Smooth muscle cell (in vitro differentiated cells): ENCODE measurements around the gene PLPP6. TPM values are rescaled to one million over a fixed set of nuclear protein-coding genes. Genes with fewer than 3 reads are reported as not detected.

Experiments used
- DNase-seq: peaks from one replicate; lab custom pipeline; 2025; ENCODE audit not compliant: unreplicated experiment; lab: John Stamatoyannopoulos, UW
- H2AFZ ChIP-seq: fragments of 200-600 bp; sonication (generic); 2 replicates; pipeline ENCODE4 v1.6.0; 2016; ENCODE audit warnings: antibody characterized with exemption, low read depth, mild to moderate bottlenecking
- H3F3A ChIP-seq: fragments of 200-600 bp; sonication (generic); 2 replicates; pipeline ENCODE4 v1.6.0; 2017; ENCODE audit warnings: antibody characterized with exemption, low read depth
- H3K27ac ChIP-seq: fragments of 200-600 bp; sonication (generic); 2 replicates; pipeline ENCODE4 v1.5.1; 2016; ENCODE audit warnings: low read depth, mild to moderate bottlenecking
- H3K27me3 ChIP-seq: fragments of 200-600 bp; sonication (generic); 2 replicates; pipeline ENCODE4 v1.6.1; 2016; ENCODE audit warnings: low read depth, mild to moderate bottlenecking
- H3K36me3 ChIP-seq: fragments of 200-600 bp; sonication (generic); 2 replicates; pipeline ENCODE4 v1.5.1; 2016; ENCODE audit warnings: low read depth
- H3K4me1 ChIP-seq: fragments of 200-600 bp; sonication (generic); 2 replicates; pipeline ENCODE4 v1.5.1; 2016; ENCODE audit warnings: low read depth
- H3K4me2 ChIP-seq: fragments of 200-600 bp; sonication (generic); 2 replicates; pipeline ENCODE4 v1.6.0; 2016; ENCODE audit warnings: mild to moderate bottlenecking
- H3K4me3 ChIP-seq: fragments of 200-600 bp; sonication (generic); 2 replicates; pipeline ENCODE4 v1.5.1; 2016; ENCODE audit warnings: mild to moderate bottlenecking
- H3K79me2 ChIP-seq: fragments of 200-600 bp; sonication (generic); 2 replicates; pipeline ENCODE4 v1.6.0; 2016; ENCODE audit warnings: low read depth, mild to moderate bottlenecking
- H3K9ac ChIP-seq: fragments of 200-600 bp; sonication (generic); 2 replicates; pipeline ENCODE4 v1.6.0; 2016; ENCODE audit warnings: low read depth
- H3K9me3 ChIP-seq: fragments of 200-600 bp; sonication (generic); replicated peaks from 2 replicates; pipeline ENCODE4 v1.5.1; 2016; ENCODE audit warnings: low read depth
- H4K20me1 ChIP-seq: fragments of 200-600 bp; sonication (generic); 2 replicates; pipeline ENCODE4 v1.6.0; 2016; ENCODE audit warnings: low read depth
- CTCF ChIP-seq: fragments of 200-600 bp; sonication (generic); IDR thresholded peaks from 2 replicates; pipeline ENCODE4 v1.5.1; 2017; ENCODE audit warnings: borderline replicate concordance, mild to moderate bottlenecking, antibody characterized with exemption; ENCODE audit not compliant: insufficient read depth, poor library complexity, severe bottlenecking
- WGBS: methylation state at CpG from one replicate; pipeline ENCODE4 v1.1.7; 2016; ENCODE audit warnings: low lambda C conversion rate; 5-methylcytosine and 5-hydroxymethylcytosine counted together
- polyA plus RNA-seq: library from polyadenylated mRNA; unstranded; fragments of >200 nt; fragmentation: Nextera tagmentation; extraction: Ambion mirVana; gene quantifications from 2 replicates; pipeline ENCODE4 v1.2.1, GENCODE V29; 2016
- total RNA-seq: library from RNA; depleted of rRNA; stranded (reverse); fragments of >200 nt; gene quantifications from 2 replicates; pipeline ENCODE4 v1.2.3, GENCODE V29; 2014

PLPP6 gene
- total and polyA plus RNA-seq, 2 experiments from 2014 or later: 2.6 to 6.2 TPM

- no peaks in the 10 kb centered on the region for H3K79me2 ChIP-seq
- H3K4me1 ChIP-seq: no peaks in the 10 kb centered on the region
- no peak for DNase-seq
- H3K27ac ChIP-seq: no peak overlapping the region
- H3K4me2 ChIP-seq: no peak overlapping the region
- no peaks in the 10 kb centered on the region for H3K27me3 ChIP-seq
- no peaks in the 10 kb centered on the region for H4K20me1 ChIP-seq
- no peaks in the 10 kb centered on the region for H3F3A ChIP-seq
- no peak for TF ChIP-seq CTCF
- no peaks in the 10 kb centered on the region for H3K9me3 ChIP-seq
- H3K36me3 ChIP-seq: no peaks in the 10 kb centered on the region
- no peak overlapping the region for H2AFZ ChIP-seq
- H3K4me3 ChIP-seq: no peak overlapping the region
- H3K9ac ChIP-seq: no peak overlapping the region
- 45% methylated on average over 2 of the region's 2 CpGs for WGBS
Measured at GRCh38 chr9:4639420-4639819, 22.7 kb upstream of the PLPP6 start.

GRCh38 chr9:4640027-4640426 is 22.1 kb upstream of the PLPP6 start:
- H2AFZ ChIP-seq: no peak overlapping the region
- H3F3A ChIP-seq: no peaks in the 10 kb centered on the region
- H3K4me2 ChIP-seq: no peak overlapping the region
- TF ChIP-seq CTCF: peak; percentile 52
- no peak for DNase-seq
- no peaks in the 10 kb centered on the region for H3K79me2 ChIP-seq
- WGBS: 45% methylated on average over 2 of the region's 2 CpGs
- H3K27ac ChIP-seq: no peak overlapping the region
- H3K4me1 ChIP-seq: no peaks in the 10 kb centered on the region
- H3K9me3 ChIP-seq: no peaks in the 10 kb centered on the region
- H3K27me3 ChIP-seq: no peaks in the 10 kb centered on the region
- H3K9ac ChIP-seq: no peak overlapping the region
- H4K20me1 ChIP-seq: no peaks in the 10 kb centered on the region
- H3K36me3 ChIP-seq: no peaks in the 10 kb centered on the region
- H3K4me3 ChIP-seq: no peak overlapping the region

GRCh38 chr9:4642351-4642750 is 19.7 kb upstream of the PLPP6 start:
- H3K4me3 ChIP-seq: no peak overlapping the region
- DNase-seq: no peak
- H3K9me3 ChIP-seq: no peaks in the 10 kb centered on the region
- no peak overlapping the region for H2AFZ ChIP-seq
- no peaks in the 10 kb centered on the region for H3K79me2 ChIP-seq
- H3K4me2 ChIP-seq: no peak overlapping the region
- H3K4me1 ChIP-seq: no peaks in the 10 kb centered on the region
- TF ChIP-seq CTCF: no peak
- 93% methylated on average over 2 of the region's 2 CpGs for WGBS
- H3K27me3 ChIP-seq: no peaks in the 10 kb centered on the region
- H3K27ac ChIP-seq: no peak overlapping the region
- no peaks in the 10 kb centered on the region for H3K36me3 ChIP-seq
- no peak overlapping the region for H3K9ac ChIP-seq
- H4K20me1 ChIP-seq: no peaks in the 10 kb centered on the region
- no peaks in the 10 kb centered on the region for H3F3A ChIP-seq

- no peak overlapping the region for H3K4me3 ChIP-seq
- DNase-seq: no peak
- TF ChIP-seq CTCF: no peak
- H4K20me1 ChIP-seq: no peaks in the 10 kb centered on the region
- H3K4me2 ChIP-seq: no peak overlapping the region
- H3F3A ChIP-seq: no peaks in the 10 kb centered on the region
- 91% methylated on average over 9 of the region's 9 CpGs for WGBS
- H3K9ac ChIP-seq: no peak overlapping the region
- no peaks in the 10 kb centered on the region for H3K9me3 ChIP-seq
- no peaks in the 10 kb centered on the region for H3K4me1 ChIP-seq
- no peak overlapping the region for H2AFZ ChIP-seq
- no peak overlapping the region for H3K27ac ChIP-seq
- no peaks in the 10 kb centered on the region for H3K27me3 ChIP-seq
- no peaks in the 10 kb centered on the region for H3K79me2 ChIP-seq
- no peaks in the 10 kb centered on the region for H3K36me3 ChIP-seq
Measured at GRCh38 chr9:4654084-4654483, 8.0 kb upstream of the PLPP6 start.
